GM12875 (cell line): ENCODE results near the gene RIPPLY3.
A peak's percentile ranks its signal among the peaks of the same experiment; 100 is the strongest.

Experiments used
- H3K4me3 ChIP-seq: one replicate; pipeline ENCODE4 v1.5.1; 2011; ENCODE audit warnings: low read depth, low read length, control low read depth
- TF ChIP-seq, protein P1 (sequence below): IDR thresholded peaks from 2 replicates; pipeline ENCODE4 v1.5.1; 2011; ENCODE audit warnings: low read depth, mild to moderate bottlenecking, control low read depth, inconsistent platforms, low read length, moderate library complexity, borderline replicate concordance; ENCODE audit not compliant: insufficient read depth

RIPPLY3 gene

DNA sequence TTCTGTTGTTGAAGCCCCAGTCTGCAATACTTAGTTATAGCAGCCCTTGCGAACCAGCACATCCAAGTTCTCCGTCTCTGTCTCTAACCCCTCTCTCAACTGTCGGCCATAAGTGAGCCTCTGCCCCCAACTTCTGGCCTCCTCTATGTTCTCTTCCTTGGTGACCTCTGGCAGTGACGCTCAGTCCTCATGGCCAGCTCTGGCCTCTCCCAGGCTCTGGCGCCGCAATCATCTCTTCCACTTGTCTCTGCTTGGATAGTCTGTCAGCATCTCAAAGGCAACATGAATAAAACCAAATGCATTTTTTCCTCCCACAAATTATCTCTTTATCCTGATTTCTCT is 31.7 kb upstream of the RIPPLY3 start:
- TF ChIP-seq, protein P1, sequence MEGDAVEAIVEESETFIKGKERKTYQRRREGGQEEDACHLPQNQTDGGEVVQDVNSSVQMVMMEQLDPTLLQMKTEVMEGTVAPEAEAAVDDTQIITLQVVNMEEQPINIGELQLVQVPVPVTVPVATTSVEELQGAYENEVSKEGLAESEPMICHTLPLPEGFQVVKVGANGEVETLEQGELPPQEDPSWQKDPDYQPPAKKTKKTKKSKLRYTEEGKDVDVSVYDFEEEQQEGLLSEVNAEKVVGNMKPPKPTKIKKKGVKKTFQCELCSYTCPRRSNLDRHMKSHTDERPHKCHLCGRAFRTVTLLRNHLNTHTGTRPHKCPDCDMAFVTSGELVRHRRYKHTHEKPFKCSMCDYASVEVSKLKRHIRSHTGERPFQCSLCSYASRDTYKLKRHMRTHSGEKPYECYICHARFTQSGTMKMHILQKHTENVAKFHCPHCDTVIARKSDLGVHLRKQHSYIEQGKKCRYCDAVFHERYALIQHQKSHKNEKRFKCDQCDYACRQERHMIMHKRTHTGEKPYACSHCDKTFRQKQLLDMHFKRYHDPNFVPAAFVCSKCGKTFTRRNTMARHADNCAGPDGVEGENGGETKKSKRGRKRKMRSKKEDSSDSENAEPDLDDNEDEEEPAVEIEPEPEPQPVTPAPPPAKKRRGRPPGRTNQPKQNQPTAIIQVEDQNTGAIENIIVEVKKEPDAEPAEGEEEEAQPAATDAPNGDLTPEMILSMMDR = no peak
- H3K4me3 ChIP-seq = no peak overlapping the region

DNA sequence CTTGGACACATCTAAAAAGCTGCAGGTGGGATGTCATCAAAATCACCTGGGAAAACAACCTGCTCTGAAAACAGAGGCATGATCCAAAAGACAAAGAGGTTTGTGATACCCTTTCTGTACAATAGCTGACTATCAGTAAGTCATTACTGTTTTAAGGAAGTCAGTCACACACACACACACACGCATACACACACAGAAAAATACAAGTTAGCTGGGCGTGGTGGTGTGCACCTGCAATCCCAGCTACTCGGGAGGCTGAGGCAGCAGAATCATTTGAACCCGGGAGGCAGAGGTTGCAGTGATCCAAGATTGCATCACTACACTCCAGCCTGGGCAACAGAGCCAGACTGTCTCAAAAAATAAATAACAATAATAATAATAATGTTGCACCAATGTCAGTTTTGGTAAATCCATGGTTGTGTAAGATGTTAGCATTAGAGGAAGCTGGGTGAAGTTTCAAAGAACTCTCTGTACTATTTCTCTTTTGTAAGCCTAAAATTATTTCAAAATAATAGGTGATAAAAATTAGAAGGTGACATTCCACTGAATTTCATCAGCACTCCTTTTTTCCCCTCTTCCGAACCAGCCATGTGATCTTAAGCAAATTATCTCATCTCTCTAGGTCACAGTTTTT is 30.2 kb upstream of the RIPPLY3 start:
- no peak overlapping the region for H3K4me3 ChIP-seq
- TF ChIP-seq, protein P1 = no peak

- H3K4me3 ChIP-seq = no peak overlapping the region
- TF ChIP-seq, protein P1 = peak; percentile 53; the same call in 1 of the 2 replicates
Observed at GRCh38 chr21:36976882-36977651, 29.4 kb upstream of the RIPPLY3 start.

DNA sequence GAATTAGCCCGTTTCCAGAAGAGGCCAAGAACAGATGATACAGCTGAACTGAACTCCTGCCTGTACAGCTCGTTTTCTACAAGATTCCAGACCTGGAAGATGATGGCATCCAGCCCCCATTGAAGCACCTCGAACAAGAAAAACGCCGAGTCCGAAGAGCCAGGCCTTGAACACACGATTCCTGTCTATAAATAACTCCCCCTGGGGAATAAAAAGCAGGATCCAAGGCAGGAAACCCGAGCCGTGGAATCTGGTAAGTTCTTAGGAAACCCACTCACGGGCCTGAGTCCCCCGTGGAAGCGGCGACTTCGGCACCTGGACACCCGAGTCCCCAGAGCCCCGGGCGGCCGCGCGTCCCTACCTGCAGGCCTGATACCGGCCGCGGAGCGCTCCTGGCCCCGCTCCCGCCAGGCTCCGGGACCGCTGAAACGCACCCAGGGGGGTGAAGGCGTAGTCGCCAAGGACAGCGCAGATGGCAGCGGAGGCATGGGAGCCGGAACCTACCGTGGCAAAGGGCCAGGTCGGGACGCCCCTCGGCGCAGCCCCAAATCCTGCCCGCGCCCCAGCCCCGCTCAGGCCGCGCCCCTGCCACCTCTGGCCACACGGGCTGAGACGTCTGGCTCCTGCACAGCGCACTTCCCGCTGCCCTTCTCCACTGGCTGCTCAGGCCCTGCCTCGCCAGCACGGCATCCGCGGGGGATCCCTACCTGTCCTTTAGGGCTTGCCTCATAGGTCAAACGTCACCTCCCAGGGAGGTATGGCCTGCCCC is 26.0 kb upstream of the RIPPLY3 start:
- H3K4me3 ChIP-seq = peak overlapping the region; percentile 57
- TF ChIP-seq, protein P1 = no peak

GRCh38 chr21:36981049-36981391 is 25.5 kb upstream of the RIPPLY3 start:
- TF ChIP-seq, protein P1 = no peak
- peak overlapping the region; percentile 57 for H3K4me3 ChIP-seq

- TF ChIP-seq, protein P1 = no peak
- no peak overlapping the region for H3K4me3 ChIP-seq
Observed at GRCh38 chr21:36981977-36982700, 24.4 kb upstream of the RIPPLY3 start.
